IPS-NIHi11 (cell line): ENCODE results near the gene CARMIL3.

Experiments
- DNase-seq: peaks from one replicate; pipeline ENCODE4 v3.0.0; 2012; ENCODE audit warnings: mixed read lengths, low spot score

CARMIL3 gene

GRCh38 chr14:24117179-24117578 is 65.4 kb downstream of the CARMIL3 start:
- DNase-seq: no peak
